C4-2B (cell line): ENCODE data around the gene CA12.

Experiments used
- H3K27ac ChIP-seq: fragments of 450-650 bp; 2 replicates; pipeline ENCODE4 v1.5.1; 2017
- ZFX ChIP-seq: fragments of 450-650 bp; IDR thresholded peaks from 2 replicates; pipeline ENCODE4 v1.6.1; 2017
- TF ChIP-seq, protein P1 (sequence below): fragments of 450-650 bp; conservative IDR thresholded peaks from 2 replicates; pipeline ENCODE4 v1.5.1; 2017; ENCODE audit warnings: mild to moderate bottlenecking

Gene CA12

DNA sequence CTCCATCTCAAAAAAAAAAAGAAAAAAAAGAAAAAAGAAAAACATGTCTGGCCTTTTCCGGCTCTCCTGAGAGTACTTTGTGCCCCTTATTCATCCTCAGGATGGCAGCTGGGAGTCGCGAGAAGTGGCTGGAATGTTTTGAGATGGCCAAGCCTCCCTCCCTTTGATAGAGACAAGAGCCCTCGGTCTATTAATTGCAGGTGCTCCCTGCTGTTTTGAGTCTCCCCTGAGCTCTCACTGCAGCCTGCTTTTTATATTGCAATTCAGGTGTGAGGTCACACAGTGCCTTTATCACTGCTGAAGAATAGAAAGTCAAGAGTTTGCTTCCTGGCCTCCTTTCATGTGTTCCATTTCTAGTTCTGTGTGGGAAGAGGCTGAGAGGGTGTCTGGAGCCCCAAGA, 10.9 kb downstream of the CA12 start:
- no peak overlapping the region for H3K27ac ChIP-seq
- TF ChIP-seq ZFX, result no peak
- TF ChIP-seq, protein P1, sequence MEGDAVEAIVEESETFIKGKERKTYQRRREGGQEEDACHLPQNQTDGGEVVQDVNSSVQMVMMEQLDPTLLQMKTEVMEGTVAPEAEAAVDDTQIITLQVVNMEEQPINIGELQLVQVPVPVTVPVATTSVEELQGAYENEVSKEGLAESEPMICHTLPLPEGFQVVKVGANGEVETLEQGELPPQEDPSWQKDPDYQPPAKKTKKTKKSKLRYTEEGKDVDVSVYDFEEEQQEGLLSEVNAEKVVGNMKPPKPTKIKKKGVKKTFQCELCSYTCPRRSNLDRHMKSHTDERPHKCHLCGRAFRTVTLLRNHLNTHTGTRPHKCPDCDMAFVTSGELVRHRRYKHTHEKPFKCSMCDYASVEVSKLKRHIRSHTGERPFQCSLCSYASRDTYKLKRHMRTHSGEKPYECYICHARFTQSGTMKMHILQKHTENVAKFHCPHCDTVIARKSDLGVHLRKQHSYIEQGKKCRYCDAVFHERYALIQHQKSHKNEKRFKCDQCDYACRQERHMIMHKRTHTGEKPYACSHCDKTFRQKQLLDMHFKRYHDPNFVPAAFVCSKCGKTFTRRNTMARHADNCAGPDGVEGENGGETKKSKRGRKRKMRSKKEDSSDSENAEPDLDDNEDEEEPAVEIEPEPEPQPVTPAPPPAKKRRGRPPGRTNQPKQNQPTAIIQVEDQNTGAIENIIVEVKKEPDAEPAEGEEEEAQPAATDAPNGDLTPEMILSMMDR, result no peak

GRCh38 chr15:63369781-63370180, 11.9 kb downstream of the CA12 start:
- H3K27ac ChIP-seq, result no peak overlapping the region
- TF ChIP-seq, protein P1, result no peak
- TF ChIP-seq ZFX, result no peak

DNA sequence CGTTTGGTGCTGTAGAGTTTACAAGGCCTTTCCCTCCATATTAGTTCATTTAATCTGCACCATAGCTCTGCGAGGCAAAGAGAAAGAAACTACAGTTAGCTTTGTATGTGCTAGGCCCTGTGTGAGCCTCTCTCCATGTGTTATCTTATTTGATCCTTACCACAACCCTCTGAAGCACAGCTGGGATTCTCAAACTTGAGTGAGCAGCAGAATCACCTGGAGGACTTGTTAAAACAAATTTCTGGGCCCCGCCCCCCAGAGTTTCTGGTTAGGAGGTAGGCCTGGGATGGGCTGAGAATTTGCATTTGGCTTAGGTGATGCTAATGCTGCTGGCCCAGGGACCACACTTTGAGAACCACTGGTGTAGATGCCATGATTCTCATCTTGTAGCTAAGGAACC, 12.3 kb downstream of the CA12 start:
- TF ChIP-seq ZFX, result no peak
- TF ChIP-seq, protein P1, result no peak
- no peak overlapping the region; the same call in 1 of the 2 replicates for H3K27ac ChIP-seq

- TF ChIP-seq, protein P1, result no peak
- no peak for TF ChIP-seq ZFX
- peak overlapping the region; percentile 29 for H3K27ac ChIP-seq
Observed at GRCh38 chr15:63368503-63368902, 13.1 kb downstream of the CA12 start.

- H3K27ac ChIP-seq, result peak overlapping the region; percentile 29
Observed at GRCh38 chr15:63367900-63368299, 13.7 kb downstream of the CA12 start.

GRCh38 chr15:63367390-63367789, 14.3 kb downstream of the CA12 start:
- H3K27ac ChIP-seq, result peak overlapping the region; percentile 55
- TF ChIP-seq ZFX, result no peak
- TF ChIP-seq, protein P1, result no peak

More at GRCh38 chr15:63367900-63368299, 13.7 kb downstream of the CA12 start:
- TF ChIP-seq, protein P1, result no peak
- TF ChIP-seq ZFX, result no peak

- no peak overlapping the region for H3K27ac ChIP-seq
- TF ChIP-seq ZFX, result no peak
- TF ChIP-seq, protein P1, result no peak
Observed at GRCh38 chr15:63366451-63366850, 15.2 kb downstream of the CA12 start.
